ENCODE results near the gene ATAT1. TPM values are rescaled to one million over a fixed set of nuclear protein-coding genes. Genes with fewer than 3 reads are reported as not detected.
A peak's percentile ranks its signal among the peaks of the same experiment; 100 is the strongest.

ATAT1 gene
- total and polyA plus RNA-seq, 2 of the 13 experiments (the other 11 are each of a cell fraction or from before 2014, with no cell fraction given), result 9.2 to 23.6 TPM

DNA sequence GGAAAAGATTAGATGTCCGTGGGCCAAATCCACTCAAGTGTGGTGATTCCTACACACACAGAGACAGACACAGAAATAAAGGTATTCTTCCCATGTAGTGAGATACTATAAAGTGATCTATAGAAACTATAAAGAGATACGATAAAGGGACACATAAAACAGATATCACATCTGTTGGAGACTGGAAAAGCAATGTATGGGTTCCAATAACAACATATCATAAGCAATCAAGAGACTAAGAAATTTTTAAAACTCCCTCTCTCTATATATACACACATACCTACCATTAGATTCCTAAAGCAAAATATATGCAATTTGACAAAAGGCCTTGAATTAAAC is 14.8 kb upstream of the ATAT1 start:
- BruUV-seq (replicated peaks), result no TSS peak
- H3K9me3 ChIP-seq (ENCODE audit: low read length), result no peaks in the 10 kb centered on the region
- ChIA-PET POLR2A (interaction anchor here (1.2 to 4.8 kb wide), 10 partner anchors 11 to 110 kb away, joined by 3 to 172 read pairs (median 6); partner anchors contain the start of genes ABCF1, ATAT1, DHX16 and MDC1), CTCF (ENCODE audit: low intra/inter-chr PET ratio, low total read pairs) (interaction anchor here (0.9 kb wide), 1 partner anchor 130 kb away, joined by 3 read pairs; no protein-coding TSS in a partner anchor)
- in situ Hi-C loops (cut with HindIII; ENCODE audit: extremely low pct_ligation_motif_present, low pct_unique_long_range_greater_than_20kb), result no loop called here
- DNase-seq (ENCODE audit: low spot score), result no peak
- no peak for FAIRE-seq
- H2AFZ ChIP-seq (ENCODE audit: low read length), result no peak overlapping the region
- no peak overlapping the region for H3K27ac ChIP-seq (ENCODE audit: extremely low read length, insufficient read depth, low read length)
- H3K79me2 ChIP-seq (ENCODE audit: insufficient read depth, low read length), result peaks cover 21% of the 10 kb centered on the region
- ATAC-seq, result no peak
- no peak overlapping the region for H3K4me2 ChIP-seq (ENCODE audit: low read depth, low read length)
- no peaks in the 10 kb centered on the region; a peak in 1 of 5 replicates for H3K27me3 ChIP-seq (ENCODE audit: control insufficient read depth in 1 of 2, insufficient read depth in 2 of 2, low read length in 2 of 2)
- H3K9ac ChIP-seq (ENCODE audit: insufficient read depth, low read depth, low read length), result no peak overlapping the region
- H3K4me3 ChIP-seq (replicated peaks in 1 of 3; ENCODE audit: insufficient read depth in 1 of 3, low read depth in 2 of 3, low read length in 3 of 3), result no peak overlapping the region
- H3K4me1 ChIP-seq (ENCODE audit: insufficient read depth, low read length), result peaks cover 22% of the 10 kb centered on the region
- intact Hi-C loops (cut with micrococcal nuclease; ENCODE audit: unreplicated experiment), result no loop called here
- WGBS (ENCODE audit: low lambda C conversion rate), result 97% methylated on average over 2 of the region's 2 CpGs
- H4K20me1 ChIP-seq (ENCODE audit: insufficient read depth, low read length), result peaks cover 10% of the 10 kb centered on the region
- peaks cover 9 to 28% of the 10 kb centered on the region in 2 experiments for H3K36me3 ChIP-seq (replicated peaks in 1 of 2; ENCODE audit: control insufficient read depth in 1 of 2, insufficient read depth in 2 of 2, low read length in 2 of 2)
- TF ChIP-seq ZSCAN31 (CRISPR knock-in tag; IDR thresholded peaks at IDR 0.05; ENCODE audit: low read depth) (no peak), IKZF5 (CRISPR knock-in tag; IDR thresholded peaks at IDR 0.05) (no peak), RAD51 (IDR thresholded peaks at IDR 0.05; ENCODE audit: borderline replicate concordance) (no peak), ZKSCAN5 (CRISPR knock-in tag; IDR thresholded peaks at IDR 0.05) (no peak), RARG (CRISPR knock-in tag; IDR thresholded peaks at IDR 0.05; ENCODE audit: low read depth) (no peak), KDM4B (CRISPR knock-in tag; IDR thresholded peaks at IDR 0.05) (no peak), SAP130 (CRISPR knock-in tag; IDR thresholded peaks at IDR 0.05; ENCODE audit: low read depth) (no peak), POLR2AphosphoS2 (IDR thresholded peaks at IDR 0.05; ENCODE audit: low read depth, low read length) (peak; percentile 59; the same call in 1 of the 2 replicates), TARDBP (CRISPR knock-in tag; IDR thresholded peaks at IDR 0.05) (no peak), SETDB1 (CRISPR knock-in tag; IDR thresholded peaks at IDR 0.05; ENCODE audit: borderline replicate concordance) (no peak), FOXK2 (IDR thresholded peaks at IDR 0.05) (no peak), BRF2 (CRISPR knock-in tag; IDR thresholded peaks at IDR 0.05) (no peak), ERF (CRISPR knock-in tag; IDR thresholded peaks at IDR 0.05) (no peak), RBFOX2 (IDR thresholded peaks at IDR 0.05; ENCODE audit: low read depth, low read length) (0 out of 2 replicates have a peak, but pooled peaks have one; percentile 14), SNAPC2 (CRISPR knock-in tag; IDR thresholded peaks at IDR 0.05) (no peak)
- TF ChIP-seq, protein P1, sequence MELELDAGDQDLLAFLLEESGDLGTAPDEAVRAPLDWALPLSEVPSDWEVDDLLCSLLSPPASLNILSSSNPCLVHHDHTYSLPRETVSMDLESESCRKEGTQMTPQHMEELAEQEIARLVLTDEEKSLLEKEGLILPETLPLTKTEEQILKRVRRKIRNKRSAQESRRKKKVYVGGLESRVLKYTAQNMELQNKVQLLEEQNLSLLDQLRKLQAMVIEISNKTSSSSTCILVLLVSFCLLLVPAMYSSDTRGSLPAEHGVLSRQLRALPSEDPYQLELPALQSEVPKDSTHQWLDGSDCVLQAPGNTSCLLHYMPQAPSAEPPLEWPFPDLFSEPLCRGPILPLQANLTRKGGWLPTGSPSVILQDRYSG (CRISPR knock-in tag; IDR thresholded peaks at IDR 0.05), result no peak
- TF ChIP-seq, protein P2, sequence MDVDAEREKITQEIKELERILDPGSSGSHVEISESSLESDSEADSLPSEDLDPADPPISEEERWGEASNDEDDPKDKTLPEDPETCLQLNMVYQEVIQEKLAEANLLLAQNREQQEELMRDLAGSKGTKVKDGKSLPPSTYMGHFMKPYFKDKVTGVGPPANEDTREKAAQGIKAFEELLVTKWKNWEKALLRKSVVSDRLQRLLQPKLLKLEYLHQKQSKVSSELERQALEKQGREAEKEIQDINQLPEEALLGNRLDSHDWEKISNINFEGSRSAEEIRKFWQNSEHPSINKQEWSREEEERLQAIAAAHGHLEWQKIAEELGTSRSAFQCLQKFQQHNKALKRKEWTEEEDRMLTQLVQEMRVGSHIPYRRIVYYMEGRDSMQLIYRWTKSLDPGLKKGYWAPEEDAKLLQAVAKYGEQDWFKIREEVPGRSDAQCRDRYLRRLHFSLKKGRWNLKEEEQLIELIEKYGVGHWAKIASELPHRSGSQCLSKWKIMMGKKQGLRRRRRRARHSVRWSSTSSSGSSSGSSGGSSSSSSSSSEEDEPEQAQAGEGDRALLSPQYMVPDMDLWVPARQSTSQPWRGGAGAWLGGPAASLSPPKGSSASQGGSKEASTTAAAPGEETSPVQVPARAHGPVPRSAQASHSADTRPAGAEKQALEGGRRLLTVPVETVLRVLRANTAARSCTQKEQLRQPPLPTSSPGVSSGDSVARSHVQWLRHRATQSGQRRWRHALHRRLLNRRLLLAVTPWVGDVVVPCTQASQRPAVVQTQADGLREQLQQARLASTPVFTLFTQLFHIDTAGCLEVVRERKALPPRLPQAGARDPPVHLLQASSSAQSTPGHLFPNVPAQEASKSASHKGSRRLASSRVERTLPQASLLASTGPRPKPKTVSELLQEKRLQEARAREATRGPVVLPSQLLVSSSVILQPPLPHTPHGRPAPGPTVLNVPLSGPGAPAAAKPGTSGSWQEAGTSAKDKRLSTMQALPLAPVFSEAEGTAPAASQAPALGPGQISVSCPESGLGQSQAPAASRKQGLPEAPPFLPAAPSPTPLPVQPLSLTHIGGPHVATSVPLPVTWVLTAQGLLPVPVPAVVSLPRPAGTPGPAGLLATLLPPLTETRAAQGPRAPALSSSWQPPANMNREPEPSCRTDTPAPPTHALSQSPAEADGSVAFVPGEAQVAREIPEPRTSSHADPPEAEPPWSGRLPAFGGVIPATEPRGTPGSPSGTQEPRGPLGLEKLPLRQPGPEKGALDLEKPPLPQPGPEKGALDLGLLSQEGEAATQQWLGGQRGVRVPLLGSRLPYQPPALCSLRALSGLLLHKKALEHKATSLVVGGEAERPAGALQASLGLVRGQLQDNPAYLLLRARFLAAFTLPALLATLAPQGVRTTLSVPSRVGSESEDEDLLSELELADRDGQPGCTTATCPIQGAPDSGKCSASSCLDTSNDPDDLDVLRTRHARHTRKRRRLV (CRISPR knock-in tag; IDR thresholded peaks at IDR 0.05), result no peak
